GM12878 (cell line): ENCODE results near the gene FNDC3A. TPM values are rescaled to one million over a fixed set of nuclear protein-coding genes. Genes with fewer than 3 reads are reported as not detected.

Experiments
- ATAC-seq: fragments of 200-7000 bp; cut with Tn5 transposase; 3 replicates; pipeline ENCODE4 v1.9.1; 2020; ENCODE audit warnings: mild to moderate bottlenecking, moderate library complexity
- BruUV-seq: library from RNA; stranded (reverse); fragments of 400-500 nt; replicated peaks from 2 replicates; lab custom pipeline; 2021; lab: Mats Ljungman, UMichigan
- CTCF ChIA-PET: fragments of 300-600 bp; sonication (Branson Sonifier 250); formaldehyde crosslinking; extraction: SDS; loops from one replicate; lab custom pipeline; 2021; ENCODE audit warnings: inconsistent platforms; lab: Yijun Ruan, JAX
- POLR2A ChIA-PET: fragments of 350-600 bp; formaldehyde crosslinking; extraction: SDS; loops from one replicate; lab custom pipeline; 2021; ENCODE audit warnings: inconsistent platforms; lab: Charles Lee
- RAD21 ChIA-PET: fragments of 300-600 bp; sonication (Branson Sonifier 250); formaldehyde crosslinking; loops from one replicate; lab custom pipeline; 2023; ENCODE audit warnings: antibody characterized with exemption; ENCODE audit not compliant: unreplicated experiment; lab: Charles Lee
- SMC1A ChIA-PET: fragments of 300-600 bp; sonication (Branson Sonifier 250); formaldehyde crosslinking; loops from one replicate; lab custom pipeline; 2023; ENCODE audit not compliant: unreplicated experiment, uncharacterized antibody; lab: Charles Lee
- DNase-seq: peaks from one replicate; pipeline ENCODE4 v3.0.0-alpha.2; 2011; ENCODE audit warnings: low read depth, low spot score
- FAIRE-seq: peaks from 3 replicates; lab custom pipeline; 2011; peaks lifted over from hg19 to GRCh38; lab: Jason Lieb, UNC
- H2AFZ ChIP-seq: 2 replicates; pipeline ENCODE4 v1.6.0; 2011; ENCODE audit warnings: low read depth, low read length, control low read depth; ENCODE audit not compliant: control insufficient read depth
- H3K27ac ChIP-seq: 2 replicates; pipeline ENCODE4 v1.5.1; 2011; ENCODE audit warnings: control low read depth; ENCODE audit not compliant: control insufficient read depth, insufficient read depth
- H3K27me3 ChIP-seq, 2 experiments: replicated peaks in 1 of 2; 2 replicates each; pipeline versions ENCODE4 v1.6.0 to v1.6.1; 2011; ENCODE audit warnings: low read length in 1 of 2; ENCODE audit not compliant: control insufficient read depth in 2 of 2, insufficient read depth in 2 of 2
- H3K36me3 ChIP-seq, 2 experiments: 2 replicates each; pipeline ENCODE4 v1.5.1; 2011; ENCODE audit warnings: low read length in 1 of 2; ENCODE audit not compliant: control insufficient read depth in 2 of 2, insufficient read depth in 2 of 2
- H3K4me1 ChIP-seq: 2 replicates; pipeline ENCODE4 v1.6.1; 2011; ENCODE audit warnings: mild to moderate bottlenecking, low read length, moderate library complexity, mixed read lengths; ENCODE audit not compliant: control insufficient read depth, insufficient read depth
- H3K4me2 ChIP-seq: 2 replicates; pipeline ENCODE4 v1.6.0; 2011; ENCODE audit warnings: control low read depth; ENCODE audit not compliant: control insufficient read depth, insufficient read depth
- H3K4me3 ChIP-seq: fragments of 200-600 bp; sonication (generic); 2 replicates; pipeline ENCODE4 v1.5.1; 2016
- H3K79me2 ChIP-seq: 2 replicates; pipeline ENCODE4 v1.6.0; 2011; ENCODE audit warnings: low read length; ENCODE audit not compliant: control insufficient read depth, insufficient read depth
- H3K9ac ChIP-seq: 2 replicates; pipeline ENCODE4 v1.8.0; 2011; ENCODE audit warnings: low read length, control low read depth, mixed read lengths; ENCODE audit not compliant: control insufficient read depth, insufficient read depth
- H3K9me3 ChIP-seq: replicated peaks from 3 replicates; pipeline ENCODE4 v1.5.1; 2011; ENCODE audit warnings: mild to moderate bottlenecking, low read length; ENCODE audit not compliant: control insufficient read depth, insufficient read depth
- H4K20me1 ChIP-seq: 2 replicates; pipeline ENCODE4 v1.6.0; 2011; ENCODE audit not compliant: control insufficient read depth, insufficient read depth
- CHD4 ChIP-seq: fragments of 200-600 bp; sonication (generic); IDR thresholded peaks from 2 replicates; pipeline ENCODE4 v1.6.1; 2016; ENCODE audit warnings: mild to moderate bottlenecking
- CREM ChIP-seq: IDR thresholded peaks from 2 replicates; pipeline ENCODE4 v1.6.1; 2014; ENCODE audit warnings: antibody characterized with exemption, low read depth
- E2F4 ChIP-seq: IDR thresholded peaks from 2 replicates; pipeline ENCODE4 v1.6.1; 2012; ENCODE audit warnings: low read depth, low read length, improper control_type of control experiment
- EGR1 ChIP-seq, 2 experiments: IDR thresholded peaks; 1 replicate in 1 of 2; 2 replicates in 1 of 2; pipeline ENCODE4 v1.6.1; 2011 to 2012; ENCODE audit warnings: low read depth in 2 of 2, low read length in 2 of 2, borderline replicate concordance in 1 of 2, mild to moderate bottlenecking in 1 of 2, moderate library complexity in 1 of 2
- EP300 ChIP-seq, 2 experiments: fragments of 150-350 bp in 1 of 2; IDR thresholded peaks; 2 replicates each; pipeline ENCODE4 v1.6.1; 2011 to 2012; ENCODE audit warnings: low read depth in 2 of 2, low read length in 2 of 2, borderline replicate concordance in 1 of 2, improper control_type of control experiment in 1 of 2, inconsistent platforms in 1 of 2; ENCODE audit not compliant: control insufficient read depth in 1 of 2
- FOS ChIP-seq: IDR thresholded peaks from 3 replicates; pipeline ENCODE4 v1.6.1; 2011; ENCODE audit warnings: borderline replicate concordance; ENCODE audit not compliant: insufficient read length; ENCODE audit errors: extremely low read depth
- HDGF ChIP-seq: fragments of 450-650 bp; IDR thresholded peaks from 2 replicates; pipeline ENCODE4 v1.6.1; 2016; ENCODE audit warnings: antibody characterized with exemption
- HSF1 ChIP-seq: fragments of 150-350 bp; IDR thresholded peaks from 2 replicates; pipeline ENCODE4 v1.6.1; 2014; ENCODE audit warnings: mild to moderate bottlenecking, low read depth, low read length
- NBN ChIP-seq: fragments of 450-650 bp; IDR thresholded peaks from 2 replicates; pipeline ENCODE4 v1.6.1; 2016
- RUNX3 ChIP-seq: IDR thresholded peaks from 2 replicates; pipeline ENCODE4 v1.6.1; 2012; ENCODE audit warnings: low read length, inconsistent platforms
- SIN3A ChIP-seq: IDR thresholded peaks from 2 replicates; pipeline ENCODE4 v1.6.1; 2012; ENCODE audit warnings: low read depth, low read length, improper control_type of control experiment
- SP1 ChIP-seq: IDR thresholded peaks from one replicate; pipeline ENCODE4 v1.6.1; 2011; ENCODE audit warnings: low read depth, low read length
- USF1 ChIP-seq: IDR thresholded peaks from 2 replicates; pipeline ENCODE4 v1.6.1; 2011; ENCODE audit warnings: borderline replicate concordance, low read depth, mild to moderate bottlenecking, moderate library complexity, mixed read lengths, low read length; ENCODE audit not compliant: insufficient read depth; ENCODE audit errors: extremely low read length
- ZBED1 ChIP-seq: IDR thresholded peaks from 2 replicates; pipeline ENCODE4 v1.6.1; 2016; ENCODE audit warnings: borderline replicate concordance
- WGBS: methylation state at CpG from one replicate; pipeline ENCODE4 v1.1.6; 2016; ENCODE audit warnings: low lambda C conversion rate; ENCODE audit not compliant: insufficient replicate concordance, insufficient coverage; ENCODE audit errors: missing lambda C conversion rate; 5-methylcytosine and 5-hydroxymethylcytosine counted together
- in situ Hi-C: fragments of 300-500 bp; cut with MboI; formaldehyde crosslinking; loops from 9 replicates; pipeline ENCODE4 v1.14.3; 2018; ENCODE audit warnings: mixed read lengths
- intact Hi-C: fragments of 100-400 bp; cut with micrococcal nuclease; formaldehyde crosslinking; loops from one replicate; pipeline ENCODE4 v1.14.2; 2022; ENCODE audit not compliant: unreplicated experiment
- polyA plus RNA-seq, 11 experiments: library from polyadenylated mRNA; depleted of rRNA in 4 of 11; unstranded in 6 of 11; stranded (reverse) in 5 of 11; fragments of >200 nt; fragmentation: Nextera tagmentation in 4 of 11; fragmentation: Illumina TruSeq in 1 of 11; extraction: Ambion mirVana in 4 of 11; extraction: Trizol in 1 of 11; gene quantifications; 1 replicate in 1 of 11; 2 replicates in 10 of 11; pipeline versions ENCODE4 v1.2.1 to v1.2.3, GENCODE V29; 2011 to 2016; ENCODE audit warnings: inconsistent platforms in 2 of 11, missing spikeins in 2 of 11, low read depth in 1 of 11
- total RNA-seq, 4 experiments: library from RNA; depleted of rRNA in 3 of 4; stranded (reverse); fragments of >200 nt in 3 of 4; fragmentation: Illumina TruSeq in 1 of 4; extraction: Trizol in 1 of 4; gene quantifications; 2 replicates each; pipeline versions ENCODE4 v1.2.1 to v1.2.3, GENCODE V29; 2013 to 2021
- TF ChIP-seq, protein P1 (sequence below): IDR thresholded peaks from 2 replicates; pipeline ENCODE4 v1.6.1; 2011; ENCODE audit warnings: low read depth, mild to moderate bottlenecking, low read length, moderate library complexity, borderline replicate concordance; ENCODE audit errors: extremely low read depth

Gene FNDC3A
- total and polyA plus RNA-seq, 10 of the 15 experiments (the other 5 are each of a cell fraction or from before 2014, with no cell fraction given) = 6.3 to 46.4 (median 22.8) TPM

DNA sequence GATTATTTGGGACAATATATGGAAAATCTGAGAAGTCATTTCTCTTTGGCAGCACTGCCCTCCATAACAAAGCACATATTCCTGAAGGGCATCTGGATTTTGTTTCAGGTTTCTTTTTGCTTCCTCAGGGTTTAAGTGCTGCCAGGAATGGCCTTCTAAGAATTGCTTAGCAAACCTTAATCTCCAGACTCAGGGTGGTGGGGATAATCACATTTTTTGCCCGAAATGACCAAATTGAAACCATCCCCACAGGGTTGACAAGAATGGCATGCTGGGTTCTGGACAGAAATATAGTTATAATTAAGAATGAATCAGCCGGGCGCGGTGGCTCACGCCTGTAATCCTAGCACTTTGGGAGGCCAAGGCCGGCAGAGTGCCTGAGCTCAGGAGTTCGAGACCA, 265.6 kb downstream of the FNDC3A start:
- CTCF ChIA-PET = interaction anchor here (0.6 to 4.5 kb wide), 4 partner anchors 18 to 104 kb away, joined by 3 to 39 read pairs (median 3); no protein-coding TSS in a partner anchor
- H3K4me3 ChIP-seq = no peak overlapping the region
- no TSS peak for BruUV-seq
- FAIRE-seq (no peak), ATAC-seq (no peak), DNase-seq (no peak)
- TF ChIP-seq HSF1 (no peak), EGR1 (IDR thresholded peaks at IDR 0.05; ENCODE audit: borderline replicate concordance in 1 of 2, low read depth in 2 of 2, low read length in 2 of 2) (no peak), FOS (no peak), NBN (no peak), HDGF (no peak)
- WGBS = 74% methylated on average over 7 of the region's 7 CpGs
- H3K36me3 ChIP-seq = no peaks in the 10 kb centered on the region
- in situ Hi-C loops (no loop called here), intact Hi-C loops (loop anchor here (5.0 kb wide), 2 partner anchors 41 to 366 kb away; no protein-coding TSS in a partner anchor)
- no peaks in the 10 kb centered on the region for H4K20me1 ChIP-seq
- SMC1A ChIA-PET = interaction anchor here (2.7 kb wide), 1 partner anchor 39 kb away, joined by 11 read pairs; no protein-coding TSS in a partner anchor
- POLR2A ChIA-PET = no interaction called here
- H3K79me2 ChIP-seq = no peaks in the 10 kb centered on the region
- H2AFZ ChIP-seq = no peak overlapping the region
- no peak overlapping the region for H3K27ac ChIP-seq
- H3K4me1 ChIP-seq = no peaks in the 10 kb centered on the region
- RAD21 ChIA-PET = no interaction called here
- no peaks in the 10 kb centered on the region for H3K9me3 ChIP-seq
- H3K27me3 ChIP-seq = no peaks in the 10 kb centered on the region; a peak in 2 of 4 replicates
- H3K9ac ChIP-seq = no peak overlapping the region
- no peak overlapping the region for H3K4me2 ChIP-seq

- Histone ChIP-seq H3K27ac (no peak overlapping the region), H3K4me1 (no peaks in the 10 kb centered on the region), H3K27me3 (no peaks in the 10 kb centered on the region; a peak in 1 of 4 replicates), H4K20me1 (no peaks in the 10 kb centered on the region), H3K9me3 (no peaks in the 10 kb centered on the region), H3K4me2 (no peak overlapping the region), H3K9ac (no peak overlapping the region), H3K4me3 (no peak overlapping the region), H2AFZ (no peak overlapping the region), H3K36me3 (no peaks in the 10 kb centered on the region), H3K79me2 (peaks cover 8% of the 10 kb centered on the region)
- in situ Hi-C loops = no loop called here
- ChIA-PET POLR2A (no interaction called here), RAD21 (interaction anchor here (1.1 kb wide), 1 partner anchor 35 kb away, joined by 5 read pairs; no protein-coding TSS in a partner anchor), CTCF (interaction anchor here (0.6 to 2.3 kb wide), 4 partner anchors 12 to 362 kb away, joined by 3 to 11 read pairs (median 4); no protein-coding TSS in a partner anchor), SMC1A (interaction anchor here (0.9 kb wide), 1 partner anchor 34 kb away, joined by 3 read pairs; no protein-coding TSS in a partner anchor)
- intact Hi-C loops = no loop called here
- BruUV-seq = no TSS peak
- DNase-seq (no peak), FAIRE-seq (no peak), ATAC-seq (no peak)
- no peak for TF ChIP-seq CREM
- TF ChIP-seq RUNX3 = no peak
- TF ChIP-seq EP300 (IDR thresholded peaks at IDR 0.05; ENCODE audit: borderline replicate concordance in 1 of 2, control insufficient read depth in 1 of 2, low read depth in 2 of 2, low read length in 2 of 2) = no peak
- TF ChIP-seq USF1 = no peak
- TF ChIP-seq, protein P1, sequence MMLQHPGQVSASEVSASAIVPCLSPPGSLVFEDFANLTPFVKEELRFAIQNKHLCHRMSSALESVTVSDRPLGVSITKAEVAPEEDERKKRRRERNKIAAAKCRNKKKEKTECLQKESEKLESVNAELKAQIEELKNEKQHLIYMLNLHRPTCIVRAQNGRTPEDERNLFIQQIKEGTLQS = no peak
- TF ChIP-seq CHD4 = no peak
- no peak for TF ChIP-seq SIN3A
- TF ChIP-seq ZBED1 = no peak
- TF ChIP-seq SP1 = no peak
- no peak for TF ChIP-seq E2F4
These were observed 269.4 kb downstream of the FNDC3A start for GRCh38 chr13:49245101-49245500.
